GM18499 (cell line): ENCODE results near the gene DYNC1H1.

Experiments used
- ATAC-seq: cut with Tn5 transposase; IDR thresholded peaks from one replicate; pipeline ENCODE4 v1.9.1; 2021; ENCODE audit warnings: moderate number of reproducible peaks; ENCODE audit not compliant: insufficient read depth, unreplicated experiment

The DYNC1H1 gene

DNA sequence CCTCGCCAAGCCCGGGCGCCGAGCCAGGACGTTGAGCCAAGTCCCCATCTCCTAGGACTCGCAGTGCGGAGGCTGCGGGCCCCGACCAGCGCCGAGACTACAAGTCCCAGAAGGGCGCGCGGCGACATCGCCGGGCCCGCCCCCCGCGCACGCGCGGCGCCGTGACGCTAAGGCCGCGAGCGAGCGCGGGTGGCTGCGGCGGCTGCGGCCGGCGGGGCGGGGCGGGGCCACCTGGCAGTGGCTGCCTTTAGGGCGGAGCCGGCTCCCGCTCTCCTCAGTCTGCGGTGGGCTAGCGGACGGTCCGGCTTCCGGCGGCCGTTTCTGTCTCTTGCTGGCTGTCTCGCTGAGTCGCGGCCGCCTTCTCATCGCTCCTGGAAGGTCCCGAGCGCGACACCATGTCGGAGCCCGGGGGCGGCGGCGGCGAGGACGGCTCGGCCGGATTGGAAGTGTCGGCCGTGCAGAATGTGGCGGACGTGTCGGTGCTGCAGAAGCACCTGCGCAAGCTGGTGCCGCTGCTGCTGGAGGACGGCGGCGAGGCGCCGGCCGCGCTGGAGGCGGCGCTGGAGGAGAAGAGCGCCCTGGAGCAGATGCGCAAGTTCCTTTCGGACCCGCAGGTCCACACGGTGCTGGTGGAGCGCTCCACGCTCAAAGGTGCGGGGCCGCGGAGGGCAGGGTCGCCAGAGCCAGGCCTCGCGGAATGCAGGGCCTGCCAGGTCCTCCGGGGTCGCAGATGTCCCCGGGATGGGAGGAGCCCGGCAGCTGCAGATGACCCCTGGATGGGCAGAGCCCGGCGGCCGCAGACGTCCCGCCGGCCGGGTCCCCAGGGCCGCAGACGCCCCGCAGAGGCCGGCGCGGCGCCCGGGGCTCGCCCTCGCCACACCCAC lies at the start of gene DYNC1H1:
DYNC1H1 (plus strand) TSS at position 277 of the 884 bp plus-strand sequence; CDS start at position 396, 119 bp downstream.
- ATAC-seq = no peak

DNA sequence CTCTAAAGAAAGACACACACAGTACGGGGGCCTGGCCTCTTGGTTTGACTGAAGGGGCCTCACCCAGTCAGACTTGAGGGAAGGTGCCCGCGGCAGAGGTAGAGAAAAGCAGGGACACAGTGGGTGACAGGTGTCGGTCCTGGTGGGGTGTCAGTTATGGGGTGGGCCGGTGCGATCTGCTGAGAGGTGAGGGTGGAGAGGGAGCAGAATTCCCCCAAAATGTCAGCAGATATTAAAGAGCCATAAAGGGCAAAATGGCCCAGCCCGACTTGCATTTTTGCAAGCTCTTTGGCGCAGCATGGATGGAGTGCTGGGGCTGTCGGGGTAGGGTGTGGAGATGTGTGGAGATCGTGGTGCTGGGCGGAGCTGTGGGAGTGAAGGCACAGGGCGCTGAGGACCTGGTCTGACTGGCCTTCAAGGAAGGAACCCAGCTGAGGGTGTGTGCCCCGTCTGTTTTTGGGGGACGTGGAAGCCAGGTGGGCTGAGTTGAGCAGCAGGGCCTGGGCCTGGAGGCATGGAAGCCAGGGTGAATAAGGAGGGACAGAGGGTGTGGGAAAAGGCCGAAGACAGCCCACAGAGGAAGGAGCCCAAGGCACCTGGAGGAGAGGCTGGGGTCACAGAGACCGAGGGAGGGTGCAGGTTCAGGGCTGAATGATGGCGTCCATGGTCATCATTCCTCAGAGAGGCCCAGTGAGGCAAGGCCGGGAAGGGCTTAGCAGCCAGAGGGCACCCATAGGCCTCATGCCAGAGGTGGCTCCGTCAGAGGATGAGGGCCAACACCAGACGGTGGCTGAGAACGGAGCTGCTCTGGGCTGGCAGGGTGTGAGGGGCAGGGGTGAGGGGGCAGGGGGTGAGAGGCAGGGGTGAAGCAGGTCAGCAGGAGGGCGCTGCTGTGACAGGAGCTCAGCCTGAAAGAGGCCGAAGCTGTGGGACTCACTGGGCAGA lies 48.2 kb upstream of the DYNC1H1 start:
- ATAC-seq = no peak

DNA sequence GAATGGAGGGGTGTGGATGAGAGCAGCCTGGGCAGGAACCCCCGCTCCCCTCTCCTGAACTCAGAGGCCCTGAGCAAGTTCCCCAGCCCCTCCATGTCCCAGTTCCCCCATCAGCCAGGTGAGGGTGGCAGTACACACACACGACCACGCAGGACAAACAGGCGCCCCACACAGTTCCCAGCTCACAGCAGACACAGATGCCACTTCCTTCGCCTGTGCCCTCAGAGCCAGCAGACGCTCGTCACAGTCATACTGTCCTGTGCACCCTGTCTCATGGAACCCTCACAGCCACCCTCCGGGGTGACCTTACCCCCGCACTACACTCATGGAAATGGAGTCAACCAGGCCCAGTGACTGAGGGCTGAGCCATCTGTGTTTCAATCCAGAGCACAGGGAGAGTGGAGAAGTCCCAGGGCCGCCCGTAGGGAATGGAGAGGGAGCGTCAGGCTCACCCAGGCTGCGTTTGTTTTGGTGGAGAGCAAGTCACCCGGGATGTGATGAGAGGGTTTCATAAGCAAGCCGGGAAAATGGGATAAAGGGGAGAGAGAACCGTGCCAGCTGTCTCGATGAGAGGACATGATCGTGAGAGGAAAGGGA lies 47.5 kb upstream of the DYNC1H1 start:
- no peak for ATAC-seq

DNA sequence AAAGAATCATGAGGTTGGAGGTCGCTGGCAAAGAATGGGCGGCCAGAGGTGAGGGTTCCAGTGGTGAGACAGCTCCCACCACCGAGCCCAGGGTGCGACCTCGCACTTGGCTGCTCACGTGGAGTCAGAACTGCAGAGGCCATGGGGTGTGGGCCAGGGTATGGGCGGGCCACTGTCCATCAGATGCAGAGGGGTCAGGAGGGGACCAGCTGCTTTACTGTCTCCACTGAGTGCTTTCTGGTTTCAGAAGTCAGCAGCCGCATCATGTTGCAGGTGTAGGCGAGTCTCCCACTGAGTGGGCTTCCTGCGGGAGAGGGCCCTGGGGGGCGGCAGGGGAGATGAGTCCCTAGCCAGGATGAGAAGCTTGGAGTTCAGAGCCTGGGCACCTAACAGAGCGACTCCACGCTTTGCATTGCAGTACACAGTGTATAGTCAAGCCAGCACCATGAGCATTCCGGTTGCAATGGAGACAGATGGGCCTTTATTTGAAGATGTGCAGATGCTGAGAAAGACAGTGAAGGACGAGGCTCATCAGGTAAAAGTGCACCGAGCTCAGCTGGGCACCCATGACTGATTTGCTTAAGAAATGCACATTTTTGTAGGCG lies 46.9 kb upstream of the DYNC1H1 start:
- ATAC-seq = no peak

DNA sequence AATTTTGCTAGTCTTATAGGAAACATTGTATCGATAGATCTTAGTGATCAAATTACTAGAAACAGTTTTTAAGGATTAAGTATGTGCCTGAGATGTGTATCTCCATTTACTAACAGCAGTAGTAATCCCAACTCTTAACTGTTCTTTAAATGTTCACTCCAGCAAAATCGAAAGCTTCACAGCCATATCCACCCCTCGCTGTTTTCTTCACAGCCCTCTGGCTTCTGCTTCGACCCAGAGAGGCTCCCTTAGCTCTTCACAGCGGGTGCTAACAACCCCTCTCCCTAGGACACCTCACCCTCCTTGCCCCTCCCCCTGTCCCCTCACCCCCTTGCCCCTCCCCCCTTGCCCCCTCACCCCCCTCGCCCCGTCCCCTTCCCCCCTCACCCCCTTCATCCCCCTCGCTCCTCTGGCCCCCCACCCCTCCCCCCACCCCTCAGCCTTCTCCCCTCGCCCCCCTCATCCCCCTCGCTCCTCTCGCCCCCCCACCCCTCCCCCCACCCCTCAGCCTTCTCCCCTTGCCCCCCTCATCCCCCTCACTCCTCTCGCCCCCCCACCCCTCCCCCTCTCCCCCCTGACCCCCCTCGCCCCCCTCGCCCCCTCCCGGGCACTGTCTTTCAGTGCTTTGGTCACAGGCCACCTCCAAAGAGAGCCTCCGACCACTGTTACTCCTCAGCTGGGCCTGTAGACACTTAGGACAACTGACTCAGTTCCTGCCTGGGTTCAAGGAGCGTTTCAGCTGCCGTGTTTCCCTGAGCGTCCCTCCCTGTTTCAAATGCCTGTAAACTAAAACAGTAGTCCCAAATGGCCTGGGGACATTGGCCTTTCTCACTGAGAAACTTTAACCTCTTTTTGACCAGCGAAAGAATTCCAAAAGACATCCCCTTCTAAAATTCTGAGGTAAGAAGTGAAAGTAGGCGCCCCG lies 46.0 kb upstream of the DYNC1H1 start:
- no peak for ATAC-seq

DNA sequence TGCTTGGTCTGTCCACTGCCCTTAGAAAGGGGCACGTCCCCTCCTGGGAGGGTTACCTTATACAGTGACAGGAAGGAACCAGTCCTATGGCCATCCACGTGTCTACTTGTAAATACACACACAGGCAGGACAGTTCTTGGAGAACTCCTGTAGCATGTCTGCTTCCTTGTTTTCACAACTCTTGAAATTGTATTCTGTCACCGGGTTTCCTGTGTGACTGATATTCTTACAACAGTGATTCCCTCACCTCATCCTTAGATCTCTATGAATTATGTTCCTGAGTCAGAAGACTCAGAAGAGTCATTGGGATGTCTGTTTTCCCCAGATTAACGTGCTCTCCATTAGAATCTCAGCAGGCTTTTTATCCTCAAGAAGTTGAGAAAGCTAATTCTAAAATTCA lies 44.1 kb upstream of the DYNC1H1 start:
- no peak for ATAC-seq

DNA sequence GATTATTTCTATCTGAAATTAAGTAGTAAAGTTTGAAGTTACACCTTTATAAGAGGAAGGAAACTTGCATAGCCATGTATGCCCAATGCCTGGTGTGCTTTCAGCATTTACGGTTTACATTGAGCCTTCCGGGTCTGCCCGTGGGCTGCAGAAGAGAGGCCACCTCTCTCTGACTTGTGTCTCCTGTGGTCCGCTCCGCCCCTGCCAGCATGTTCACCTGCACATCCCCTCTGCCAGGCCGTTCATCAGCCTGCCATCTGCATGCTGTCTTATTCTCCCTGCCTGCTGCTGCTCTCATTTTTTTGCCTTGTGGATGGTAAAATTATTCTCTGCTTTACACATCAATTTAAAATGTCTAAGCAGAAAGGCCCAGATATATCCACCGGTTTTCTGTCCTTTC lies 41.5 kb upstream of the DYNC1H1 start:
- ATAC-seq = no peak

DNA sequence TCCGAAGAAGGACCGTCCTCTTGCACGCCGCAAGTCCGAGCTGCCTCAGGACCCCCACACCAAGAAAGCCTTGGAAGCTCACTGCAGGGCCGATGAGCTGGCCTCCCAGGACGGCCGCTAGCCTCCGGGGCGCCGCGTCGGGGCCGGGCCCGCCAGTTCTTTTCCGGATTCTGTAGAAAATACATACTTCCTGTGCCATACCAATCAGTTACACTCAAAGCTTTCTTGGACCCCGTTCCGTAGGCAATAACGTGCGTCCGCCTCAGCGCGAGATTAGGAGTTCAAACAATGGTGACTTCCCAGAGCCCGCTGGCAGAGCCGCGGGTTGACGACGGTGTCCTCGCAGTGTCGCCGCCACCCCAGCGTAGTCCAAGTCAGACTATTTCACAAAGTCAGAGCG lies 39.2 kb upstream of the DYNC1H1 start:
- no peak for ATAC-seq

DNA sequence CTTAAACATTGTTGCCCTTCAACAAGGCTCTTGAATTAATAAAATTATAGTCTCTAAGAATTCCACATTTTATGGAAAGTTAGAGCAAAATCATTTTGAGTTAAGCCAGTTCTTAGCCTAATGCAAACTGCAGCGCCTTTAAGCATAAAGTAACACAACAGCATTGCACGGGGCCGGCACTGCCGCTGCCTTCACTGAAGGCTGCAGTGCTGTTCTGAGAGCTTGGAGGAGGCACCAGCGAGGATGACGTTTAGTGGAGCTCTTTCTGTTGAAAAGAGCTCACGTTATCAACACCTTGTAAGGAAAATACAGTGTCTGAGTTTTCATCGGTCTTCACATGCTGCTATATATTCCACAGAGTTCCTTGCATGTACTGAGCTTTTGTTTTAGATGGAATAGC lies 38.3 kb upstream of the DYNC1H1 start:
- ATAC-seq = no peak

DNA sequence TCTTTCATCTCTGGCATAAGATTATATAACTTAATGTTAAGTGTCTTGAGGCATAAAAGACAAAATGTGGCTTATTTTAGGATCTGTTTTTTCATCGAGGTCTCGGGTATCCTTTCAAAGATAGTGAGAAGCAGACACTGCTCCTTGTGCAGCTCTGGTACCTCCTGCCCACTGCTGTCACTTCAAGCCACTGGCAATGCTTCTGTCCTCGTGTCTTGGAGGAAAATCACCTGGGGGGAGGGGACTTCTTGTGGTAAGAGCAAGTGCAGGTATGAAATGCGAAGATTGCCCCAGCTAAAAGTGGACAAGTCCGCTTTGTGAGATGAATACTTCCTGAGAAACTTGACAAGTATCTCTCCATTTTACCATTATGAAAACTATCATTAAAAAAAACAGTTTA lies 37.8 kb upstream of the DYNC1H1 start:
- ATAC-seq = no peak

DNA sequence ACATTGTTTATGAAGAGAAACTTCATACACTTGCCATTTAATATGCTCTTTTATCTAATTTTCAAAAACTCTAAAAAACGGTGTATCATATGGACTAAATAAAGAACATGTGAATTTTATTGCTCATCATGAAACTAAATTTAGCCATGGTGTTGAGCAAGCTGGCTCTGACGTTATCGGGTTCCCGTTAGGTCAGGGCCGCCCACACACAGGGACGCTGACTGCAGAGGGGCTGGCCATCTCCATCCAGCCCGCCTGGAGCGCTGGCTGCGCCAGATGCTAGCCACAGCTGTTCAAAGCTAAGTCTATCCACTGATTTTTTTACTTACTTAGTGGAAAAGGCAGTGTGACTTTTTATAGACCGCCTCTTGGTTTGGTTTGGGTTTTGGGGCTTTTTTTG lies 36.5 kb upstream of the DYNC1H1 start:
- no peak for ATAC-seq

DNA sequence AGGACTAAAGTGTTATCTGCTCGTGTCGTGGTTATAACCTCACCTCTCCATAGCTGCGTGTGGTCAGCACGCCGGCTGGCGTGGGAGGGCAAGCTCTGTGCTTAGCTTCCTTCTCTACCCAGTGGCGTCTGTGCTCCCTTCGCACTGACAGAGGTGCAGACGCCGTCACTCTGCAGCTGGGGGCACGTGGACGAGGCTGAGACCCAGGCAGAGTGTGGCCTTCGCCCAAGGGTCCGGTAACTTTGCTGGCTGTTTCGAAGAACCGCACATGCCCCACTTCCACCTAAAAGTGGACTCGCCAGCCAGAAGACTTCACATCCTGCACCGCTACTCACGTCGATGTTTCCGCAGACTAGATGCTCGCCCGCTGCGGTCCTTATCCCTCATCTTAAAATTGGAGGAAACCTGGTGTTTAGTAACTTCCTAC lies 35.9 kb upstream of the DYNC1H1 start:
- ATAC-seq = no peak

DNA sequence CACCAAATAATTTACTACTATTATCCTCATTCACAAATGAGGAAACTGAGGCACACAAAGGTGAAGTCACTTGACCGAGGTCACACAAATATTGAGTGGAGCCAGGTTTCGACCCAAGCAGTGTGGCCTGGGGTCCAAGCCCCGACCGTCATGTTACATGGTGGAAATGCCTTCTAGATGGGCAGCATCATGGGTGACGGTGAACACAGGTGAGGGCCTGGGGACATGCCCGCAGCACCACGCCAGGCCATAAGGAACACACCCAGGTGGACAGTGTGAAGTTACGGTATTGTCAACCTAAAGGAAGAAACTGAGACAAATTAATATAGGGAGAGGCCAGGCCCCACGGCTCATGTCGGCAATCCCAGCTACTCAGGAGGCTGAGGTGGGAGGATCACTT lies 35.3 kb upstream of the DYNC1H1 start:
- no peak for ATAC-seq

DNA sequence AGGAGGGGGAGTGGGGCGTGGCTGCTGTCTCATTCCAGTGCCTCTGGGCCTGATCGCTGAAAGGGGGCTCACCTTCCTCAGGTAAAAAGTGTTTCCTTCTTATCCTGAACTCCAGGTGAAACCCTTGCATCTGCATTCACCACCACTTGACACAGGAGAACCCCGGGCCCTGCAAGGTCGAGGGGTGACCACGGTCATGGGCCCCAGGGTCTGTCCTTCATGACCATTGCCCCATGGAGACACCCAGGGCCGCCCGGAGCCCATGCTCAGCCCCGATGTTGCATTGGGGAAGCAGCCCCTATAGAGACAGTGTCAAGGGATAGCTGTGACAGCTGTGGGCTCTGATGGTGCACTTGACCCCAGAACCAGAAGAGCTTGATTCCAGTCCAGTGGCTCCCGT lies 34.4 kb upstream of the DYNC1H1 start:
- ATAC-seq = no peak

DNA sequence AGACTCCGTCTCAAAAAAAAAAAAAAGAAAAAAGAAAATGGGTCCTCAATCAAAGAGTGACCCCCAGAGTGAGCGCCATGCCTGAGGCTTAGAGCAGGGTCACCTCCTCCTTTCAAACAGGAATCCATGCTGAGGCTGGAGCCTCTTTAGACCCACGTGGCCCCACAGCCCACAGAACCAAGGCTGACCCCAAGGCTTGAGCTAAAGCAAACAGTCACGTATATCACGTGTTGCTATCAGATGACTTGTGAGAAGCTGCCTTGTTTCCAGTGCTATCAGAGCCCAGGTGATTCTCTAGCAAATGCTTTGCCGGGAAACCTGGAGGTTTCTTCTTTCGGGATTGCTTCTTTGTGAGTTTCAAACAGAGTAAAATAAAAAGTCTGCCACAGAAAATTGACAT lies 31.7 kb upstream of the DYNC1H1 start:
- no peak for ATAC-seq

DNA sequence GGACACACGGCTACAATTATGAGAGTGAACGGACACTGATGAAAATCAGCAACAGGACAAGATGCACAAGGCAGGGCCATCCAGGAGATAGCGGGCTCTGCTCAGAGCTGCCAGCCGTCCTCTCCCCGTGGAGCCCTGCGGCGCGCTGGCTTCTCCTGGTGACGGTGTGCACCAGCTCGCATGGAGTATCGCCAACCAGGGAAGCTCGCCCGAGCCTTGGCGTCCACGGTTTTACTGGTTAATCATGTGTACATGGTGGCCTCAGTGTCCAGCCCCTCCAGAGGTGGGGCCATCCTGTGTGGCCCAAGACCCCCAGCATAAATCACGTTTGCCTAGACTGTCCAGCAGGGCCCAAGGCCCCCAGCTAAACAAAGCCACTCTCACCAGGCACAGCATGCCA lies 31.2 kb upstream of the DYNC1H1 start:
- ATAC-seq = no peak

DNA sequence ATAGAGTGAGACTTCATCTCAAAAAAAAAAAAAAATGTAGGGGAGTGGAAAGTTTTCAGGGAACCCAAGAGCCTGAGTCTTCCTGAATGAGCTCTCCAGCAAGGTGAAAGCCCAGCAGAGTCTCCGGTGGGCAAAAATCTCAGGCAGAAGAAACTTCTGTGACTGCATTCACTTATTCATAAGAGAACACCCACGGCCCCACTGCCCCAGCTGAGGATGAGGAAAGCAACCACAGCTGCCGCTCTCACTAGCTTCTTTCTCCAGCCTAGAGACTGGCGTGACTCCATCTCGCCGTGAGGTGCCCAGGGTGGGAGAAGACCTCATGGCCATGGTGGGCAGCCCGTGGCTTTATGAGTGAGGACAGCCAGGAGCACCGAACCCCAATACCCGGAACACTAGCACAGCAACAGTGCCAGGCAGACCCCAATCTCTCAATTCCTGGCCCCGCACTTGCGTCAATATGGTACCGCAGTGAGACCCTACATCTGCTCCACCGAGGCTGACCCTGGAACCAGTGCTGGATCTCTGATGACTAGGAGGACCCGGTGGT lies 29.7 kb upstream of the DYNC1H1 start:
- ATAC-seq = no peak

DNA sequence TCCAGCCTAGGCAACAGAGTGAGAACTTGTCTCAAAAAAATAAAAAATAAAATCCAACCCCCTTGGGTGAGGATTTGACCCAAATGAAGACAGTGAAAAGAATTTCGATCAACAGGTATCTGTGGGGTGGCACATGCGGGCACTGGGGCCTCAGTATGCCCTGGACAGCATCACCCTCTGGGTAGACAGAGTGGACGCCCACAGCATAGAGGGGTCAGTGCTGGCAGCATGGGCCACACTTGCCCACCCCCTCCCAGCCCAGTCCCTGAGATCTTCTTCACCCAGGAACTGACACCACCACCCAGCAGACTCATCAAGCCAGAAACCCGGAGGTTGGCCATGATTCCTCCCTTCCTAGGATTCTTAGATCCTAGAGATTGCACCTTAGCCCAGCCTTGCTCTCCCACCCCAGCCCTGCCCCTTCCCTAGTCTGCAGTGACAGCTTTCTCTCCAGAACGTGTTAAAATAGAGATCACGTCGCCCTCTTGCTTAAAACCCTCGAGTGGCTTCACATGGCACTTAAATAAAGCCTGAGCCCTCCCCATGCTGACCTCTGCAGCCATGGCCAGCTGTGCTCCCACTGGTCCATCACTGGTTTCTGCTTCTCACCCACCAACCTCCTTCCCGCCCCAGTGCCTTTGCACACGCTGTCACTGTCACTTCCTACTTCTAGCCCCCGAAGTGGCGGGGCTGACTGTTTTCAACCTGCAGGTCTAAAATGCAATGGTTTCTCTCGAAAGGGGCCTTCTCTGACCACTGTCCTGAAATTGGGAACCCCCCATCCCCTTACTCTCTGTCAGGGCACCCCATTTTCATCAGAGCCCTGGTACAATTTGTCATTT lies 26.2 kb upstream of the DYNC1H1 start:
- no peak for ATAC-seq
